ENCODE results near the gene JUN. TPM values are rescaled to one million over a fixed set of nuclear protein-coding genes. Genes with fewer than 3 reads are reported as not detected.
A peak's percentile ranks its signal among the peaks of the same experiment; 100 is the strongest.

Gene JUN
- total RNA-seq, 6 donors from 2014 or later: 142 to 400 (median 236) TPM

DNA sequence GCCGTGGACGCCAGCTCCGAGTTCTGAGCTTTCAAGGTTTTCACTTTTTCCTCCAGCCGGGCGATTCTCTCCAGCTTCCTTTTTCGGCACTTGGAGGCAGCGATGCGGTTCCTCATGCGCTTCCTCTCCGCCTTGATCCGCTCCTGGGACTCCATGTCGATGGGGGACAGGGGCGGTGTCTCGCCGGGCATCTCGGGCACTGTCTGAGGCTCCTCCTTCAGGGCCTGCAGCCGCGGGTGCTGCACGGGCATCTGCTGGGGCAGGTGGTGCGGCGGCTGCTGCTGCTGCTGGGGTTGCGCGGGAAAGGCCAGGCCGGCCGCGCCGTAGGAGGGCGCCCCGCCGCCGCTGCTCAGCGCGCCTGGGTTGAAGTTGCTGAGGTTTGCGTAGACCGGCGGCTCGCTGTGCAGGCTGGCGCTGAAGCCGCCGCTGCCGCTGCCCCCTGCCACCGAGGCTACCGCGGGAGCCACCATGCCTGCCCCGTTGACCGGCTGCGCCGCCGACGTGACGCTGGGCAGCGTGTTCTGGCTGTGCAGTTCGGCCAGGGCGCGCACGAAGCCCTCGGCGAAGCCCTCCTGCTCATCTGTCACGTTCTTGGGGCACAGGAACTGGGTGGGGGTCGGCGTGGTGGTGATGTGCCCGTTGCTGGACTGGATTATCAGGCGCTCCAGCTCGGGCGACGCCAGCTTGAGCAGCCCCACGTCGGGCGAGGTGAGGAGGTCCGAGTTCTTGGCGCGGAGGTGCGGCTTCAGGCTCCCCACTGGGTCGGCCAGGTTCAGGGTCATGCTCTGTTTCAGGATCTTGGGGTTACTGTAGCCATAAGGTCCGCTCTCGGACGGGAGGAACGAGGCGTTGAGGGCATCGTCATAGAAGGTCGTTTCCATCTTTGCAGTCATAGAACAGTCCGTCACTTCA, 1.4 kb downstream of the JUN start:
- 0% methylated on average over 6 to 46 of the region's 82 CpGs for WGBS, 2 donors
- peak in 1 of 2 donors; percentile 0 for ATAC-seq (ENCODE audit: low FRiP score in 2 of 2)
- no peaks in the 10 kb centered on the region for H3K27me3 ChIP-seq

GRCh38 chr1:58781541-58782177, 2.2 kb downstream of the JUN start:
- H3K27me3 ChIP-seq: no peaks in the 10 kb centered on the region
- peak overlapping the region; percentile 73 to 87 (median 84) for H3K4me3 ChIP-seq
- peak in 3 of 4 donors; percentile 18 to 27 (median 21) for TF ChIP-seq POLR2A (IDR thresholded peaks at IDR 0.05)
- peak in 1 of 4 donors; percentile 8 for TF ChIP-seq EP300 (IDR thresholded peaks at IDR 0.05)
- TF ChIP-seq POLR2AphosphoS5 (IDR thresholded peaks at IDR 0.05): peak; percentile 75 to 80
- TF ChIP-seq CTCF (IDR thresholded peaks at IDR 0.05): peak; percentile 42 to 66 (median 56)
- H3K27ac ChIP-seq: peak overlapping the region; percentile 97 to 99 (median 99)
- H3K4me1 ChIP-seq: peaks cover 10 to 23% (median 15%) of the 10 kb centered on the region in 4 donors
- WGBS, 2 donors: 1% methylated on average over 28 of the region's 32 CpGs
- H3K36me3 ChIP-seq: peaks cover 0 to 19% (median 3%) of the 10 kb centered on the region in 4 donors
- no peaks in the 10 kb centered on the region for H3K9me3 ChIP-seq
- peak; percentile 51 to 93 for DNase-seq
- ATAC-seq (ENCODE audit: low FRiP score in 2 of 2): no peak

More for the DNA sequence above, 1.4 kb downstream of the JUN start:
- peak; percentile 48 to 94 for DNase-seq
- H3K27ac ChIP-seq: peak overlapping the region; percentile 97 to 99 (median 99)
- peaks cover 10 to 23% (median 15%) of the 10 kb centered on the region in 4 donors for H3K4me1 ChIP-seq
- TF ChIP-seq POLR2AphosphoS5 (IDR thresholded peaks at IDR 0.05): peak; percentile 30 to 79
- TF ChIP-seq POLR2A (IDR thresholded peaks at IDR 0.05): peak in 2 of 4 donors; percentile 17 to 58
- TF ChIP-seq CTCF (IDR thresholded peaks at IDR 0.05): no peak
- H3K9me3 ChIP-seq: no peaks in the 10 kb centered on the region
- H3K4me3 ChIP-seq: peak overlapping the region; percentile 73 to 87 (median 84)
- peaks cover 0 to 19% (median 3%) of the 10 kb centered on the region in 4 donors for H3K36me3 ChIP-seq

- 25 to 30% methylated on average over 2 of the region's 2 CpGs for WGBS, 2 donors
- Histone ChIP-seq H3K27me3 (no peaks in the 10 kb centered on the region), H3K4me1 (peaks cover 8 to 21% (median 12%) of the 10 kb centered on the region in 4 donors), H3K4me3 (peak overlapping the region; percentile 73 to 87 (median 84)), H3K36me3 (peaks cover 0 to 19% (median 3%) of the 10 kb centered on the region in 4 donors), H3K9me3 (no peaks in the 10 kb centered on the region), H3K27ac (peak overlapping the region; percentile 97 to 99 (median 99))
- DNase-seq (no peak), ATAC-seq (ENCODE audit: low FRiP score in 2 of 2) (no peak)
- TF ChIP-seq CTCF (IDR thresholded peaks at IDR 0.05): no peak
- TF ChIP-seq POLR2A (IDR thresholded peaks at IDR 0.05): peak in 2 of 4 donors; percentile 51 to 52
Observed at GRCh38 chr1:58780836-58781452, 2.9 kb downstream of the JUN start.

- Histone ChIP-seq H3K36me3 (peaks cover 0 to 19% (median 3%) of the 10 kb centered on the region in 4 donors), H3K27me3 (no peaks in the 10 kb centered on the region), H3K27ac (peak overlapping the region in 3 of 4 donors; percentile 51 to 99 (median 99)), H3K9me3 (no peaks in the 10 kb centered on the region), H3K4me3 (peak overlapping the region in 3 of 4 donors; percentile 73 to 87 (median 85)), H3K4me1 (peaks cover 3 to 16% (median 7%) of the 10 kb centered on the region in 4 donors)
- no peak for TF ChIP-seq EP300 (IDR thresholded peaks at IDR 0.05)
- no peak for TF ChIP-seq CTCF (IDR thresholded peaks at IDR 0.05)
- no peak for TF ChIP-seq POLR2AphosphoS5 (IDR thresholded peaks at IDR 0.05)
- no peak for TF ChIP-seq POLR2A (IDR thresholded peaks at IDR 0.05)
- DNase-seq: no peak
- ATAC-seq (ENCODE audit: low FRiP score in 2 of 2): no peak
Observed at GRCh38 chr1:58780411-58780810, 3.4 kb downstream of the JUN start.
